Spleen (tissue), 11 donors: Measurements from ENCODE around the gene EZR. TPM values are rescaled to one million over a fixed set of nuclear protein-coding genes. Genes with fewer than 3 reads are reported as not detected.
A peak's percentile ranks its signal among the peaks of the same experiment; 100 is the strongest.

Source experiments
- DNase-seq: peaks from one replicate; pipeline ENCODE4 v3.0.0-alpha.2; 2020
- H3K27ac ChIP-seq, 8 donors: fragments of 200-600 bp; sonication (generic) in 7 of 8; 1 replicate in 4 of 8; 2 replicates in 4 of 8; pipeline versions ENCODE4 v1.5.0 to v1.8.0; 2016 to 2021; ENCODE audit warnings: inconsistent platforms in 4 of 8, mild to moderate bottlenecking in 4 of 8, moderate library complexity in 1 of 8
- H3K27me3 ChIP-seq, 7 donors: fragments of 200-600 bp; sonication (generic) in 6 of 7; replicated peaks in 1 of 7; 1 replicate in 4 of 7; 2 replicates in 3 of 7; pipeline versions ENCODE4 v1.5.0 to v1.8.0; 2016 to 2021; ENCODE audit warnings: inconsistent platforms in 3 of 7, mild to moderate bottlenecking in 1 of 7
- H3K36me3 ChIP-seq, 6 donors: fragments of 200-600 bp; sonication (generic) in 5 of 6; 1 replicate in 4 of 6; 2 replicates in 2 of 6; pipeline versions ENCODE4 v1.5.0 to v1.8.0; 2016 to 2021; ENCODE audit warnings: inconsistent platforms in 2 of 6
- H3K4me1 ChIP-seq, 6 donors: fragments of 200-600 bp; sonication (generic) in 5 of 6; 1 replicate in 3 of 6; 2 replicates in 3 of 6; pipeline versions ENCODE4 v1.5.0 to v1.8.0; 2016 to 2021; ENCODE audit warnings: inconsistent platforms in 3 of 6
- H3K4me3 ChIP-seq, 8 donors: fragments of 200-600 bp; sonication (generic) in 7 of 8; 1 replicate in 4 of 8; 2 replicates in 4 of 8; pipeline versions ENCODE4 v1.5.0 to v1.8.0; 2016 to 2021; ENCODE audit warnings: inconsistent platforms in 4 of 8, mild to moderate bottlenecking in 4 of 8, moderate library complexity in 2 of 8
- H3K9me3 ChIP-seq, 8 donors: fragments of 200-600 bp; sonication (generic) in 7 of 8; 1 replicate in 4 of 8; 2 replicates in 4 of 8; pipeline versions ENCODE4 v1.5.0 to v1.8.0; 2016 to 2021; ENCODE audit warnings: inconsistent platforms in 4 of 8
- POLR2A ChIP-seq, 3 donors: fragments of 450-650 bp; IDR thresholded peaks; one replicate each; pipeline ENCODE4 v1.5.1; 2017; ENCODE audit warnings: antibody characterized with exemption in 3 of 3, mild to moderate bottlenecking in 1 of 3
- POLR2AphosphoS5 ChIP-seq, 3 donors: sonication (generic); formaldehyde crosslinking; IDR thresholded peaks; one replicate each; pipeline ENCODE4 v1.5.1; 2017; ENCODE audit warnings: antibody characterized with exemption in 3 of 3
- WGBS, 5 donors: extraction: QIAGEN DNeasy Blood & Tissue Kit in 3 of 5; methylation state at CpG; one replicate each; pipeline versions ENCODE4 v1.1.5 to v1.1.7; 2013 to 2018; 5-methylcytosine and 5-hydroxymethylcytosine counted together
- intact Hi-C: fragments of 100-400 bp; cut with DNase I; formaldehyde crosslinking; loops from one replicate; pipeline ENCODE4 v1.15.0; 2023; ENCODE audit warnings: low total_unique reads
- polyA plus RNA-seq, 3 donors: library from polyadenylated mRNA; stranded (reverse); fragments of 200-250 nt; gene quantifications; one replicate each; pipeline ENCODE4 v1.2.1, GENCODE V29; 2013
- total RNA-seq, 7 donors: library from RNA; depleted of rRNA in 3 of 7; stranded (reverse); fragments of >200 nt in 3 of 7; fragmentation: NEBNext Ultra II Directional in 4 of 7; extraction: Animal tissue kit (Norgen Biotek cat#: 25700) in 4 of 7; gene quantifications; one replicate each; pipeline versions ENCODE4 v1.1.0 to v1.2.1, GENCODE V29; 2016 to 2021
- TF ChIP-seq, protein P1 (sequence below), 11 experiments: fragments of 200-600 bp in 7 of 11; fragments of 450-650 bp in 4 of 11; sonication (generic) in 4 of 11; IDR thresholded peaks in 8 of 11; conservative IDR thresholded peaks in 3 of 11; 1 replicate in 7 of 11; 2 replicates in 4 of 11; pipeline versions ENCODE4 v1.4.0 to v1.8.0; 2016 to 2021; ENCODE audit warnings: antibody characterized with exemption in 11 of 11, inconsistent platforms in 4 of 11, mild to moderate bottlenecking in 1 of 11
- donor health status: healthy with polysubstance abuse.
- donor health status: DM: no; HTN: no; CAD: no; lungs with moderate emphysema.
- donor health status: DM: no; HTN: no; CAD: no.
- donor health status: Bipolar disorder and iron deficiency.
- donor health status: healthy.
- donor health status: DM: no; HTN: no; CAD: no.
- donor health status: DM: yes; HTN: yes; CAD: no.

Gene EZR
- total and polyA plus RNA-seq, 10 donors, result 78.0 to 153 (median 114) TPM

GRCh38 chr6:158816803-158817727 is 2.1 kb downstream of the EZR start:
- WGBS, 5 donors, result 29 to 44% (median 35%) methylated on average over 15 to 20 of the region's 20 CpGs
- Histone ChIP-seq H3K27me3 (no peaks in the 10 kb centered on the region), H3K27ac (peak overlapping the region; percentile 92 to 99 (median 96)), H3K36me3 (peaks cover 0 to 34% (median 0%) of the 10 kb centered on the region in 6 donors), H3K9me3 (no peaks in the 10 kb centered on the region), H3K4me3 (peak overlapping the region; percentile 65 to 91 (median 78)), H3K4me1 (peaks cover 47 to 70% (median 57%) of the 10 kb centered on the region in 6 donors)
- peak; percentile 83 for DNase-seq
- TF ChIP-seq POLR2A (IDR thresholded peaks at IDR 0.05) (peak in 1 of 3 donors; percentile 40), POLR2AphosphoS5 (IDR thresholded peaks at IDR 0.05) (peak in 2 of 3 donors; percentile 71 to 77)
- TF ChIP-seq, protein P1, sequence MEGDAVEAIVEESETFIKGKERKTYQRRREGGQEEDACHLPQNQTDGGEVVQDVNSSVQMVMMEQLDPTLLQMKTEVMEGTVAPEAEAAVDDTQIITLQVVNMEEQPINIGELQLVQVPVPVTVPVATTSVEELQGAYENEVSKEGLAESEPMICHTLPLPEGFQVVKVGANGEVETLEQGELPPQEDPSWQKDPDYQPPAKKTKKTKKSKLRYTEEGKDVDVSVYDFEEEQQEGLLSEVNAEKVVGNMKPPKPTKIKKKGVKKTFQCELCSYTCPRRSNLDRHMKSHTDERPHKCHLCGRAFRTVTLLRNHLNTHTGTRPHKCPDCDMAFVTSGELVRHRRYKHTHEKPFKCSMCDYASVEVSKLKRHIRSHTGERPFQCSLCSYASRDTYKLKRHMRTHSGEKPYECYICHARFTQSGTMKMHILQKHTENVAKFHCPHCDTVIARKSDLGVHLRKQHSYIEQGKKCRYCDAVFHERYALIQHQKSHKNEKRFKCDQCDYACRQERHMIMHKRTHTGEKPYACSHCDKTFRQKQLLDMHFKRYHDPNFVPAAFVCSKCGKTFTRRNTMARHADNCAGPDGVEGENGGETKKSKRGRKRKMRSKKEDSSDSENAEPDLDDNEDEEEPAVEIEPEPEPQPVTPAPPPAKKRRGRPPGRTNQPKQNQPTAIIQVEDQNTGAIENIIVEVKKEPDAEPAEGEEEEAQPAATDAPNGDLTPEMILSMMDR (IDR thresholded peaks at IDR 0.05 in 8 of 11, conservative IDR thresholded peaks at IDR 0.05 in 3 of 11), result no peak
- intact Hi-C loops, result no loop called here

DNA sequence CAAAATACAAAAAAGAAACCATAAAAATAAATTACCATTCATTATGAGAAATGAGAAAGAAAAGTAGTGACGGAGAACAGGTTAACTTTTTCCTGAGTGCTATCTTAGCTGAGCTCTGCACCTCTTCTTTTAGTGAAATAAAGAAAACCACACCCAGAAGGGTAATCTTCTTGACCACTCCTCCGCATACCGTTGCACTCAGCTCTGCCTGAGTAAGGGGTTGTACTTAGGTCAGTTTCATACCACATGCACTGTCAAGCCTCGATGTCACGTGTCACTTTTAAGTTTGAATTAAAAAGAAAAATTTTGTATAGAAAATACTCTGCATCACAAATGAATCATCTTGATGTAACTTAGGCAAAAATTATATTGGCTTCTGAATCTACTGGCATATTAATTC is 2.8 kb downstream of the EZR start:
- intact Hi-C loops, result no loop called here
- peak in 1 of 3 donors; percentile 3 for TF ChIP-seq POLR2AphosphoS5 (IDR thresholded peaks at IDR 0.05)
- TF ChIP-seq, protein P1 (IDR thresholded peaks at IDR 0.05 in 8 of 11, conservative IDR thresholded peaks at IDR 0.05 in 3 of 11), result no peak
- H3K4me3 ChIP-seq, result peak overlapping the region; percentile 65 to 91 (median 78)

GRCh38 chr6:158815907-158816306 is 3.3 kb downstream of the EZR start:
- DNase-seq, result no peak
- Histone ChIP-seq H3K9me3 (no peaks in the 10 kb centered on the region), H3K27me3 (no peaks in the 10 kb centered on the region), H3K4me3 (peak overlapping the region in 6 of 8 donors; percentile 65 to 85 (median 78)), H3K36me3 (peaks cover 0 to 34% (median 0%) of the 10 kb centered on the region in 6 donors), H3K27ac (peak overlapping the region; percentile 50 to 99 (median 96)), H3K4me1 (peaks cover 57 to 81% (median 69%) of the 10 kb centered on the region in 6 donors)
- no peak for TF ChIP-seq POLR2A (IDR thresholded peaks at IDR 0.05)
- no peak for TF ChIP-seq POLR2AphosphoS5 (IDR thresholded peaks at IDR 0.05)
- TF ChIP-seq, protein P1 (IDR thresholded peaks at IDR 0.05 in 8 of 11, conservative IDR thresholded peaks at IDR 0.05 in 3 of 11), result no peak
- 36 to 59% (median 47%) methylated on average over 2 of the region's 2 CpGs for WGBS, 5 donors
- intact Hi-C loops, result no loop called here

More for the DNA sequence above, 2.8 kb downstream of the EZR start:
- peaks cover 53 to 77% (median 65%) of the 10 kb centered on the region in 6 donors for H3K4me1 ChIP-seq
- no peaks in the 10 kb centered on the region for H3K9me3 ChIP-seq
- H3K36me3 ChIP-seq, result peaks cover 0 to 34% (median 0%) of the 10 kb centered on the region in 6 donors
- 50 to 56% (median 52%) methylated on average over 5 of the region's 5 CpGs for WGBS, 5 donors
- peak overlapping the region; percentile 92 to 99 (median 96) for H3K27ac ChIP-seq
- no peak for DNase-seq
- H3K27me3 ChIP-seq, result no peaks in the 10 kb centered on the region

DNA sequence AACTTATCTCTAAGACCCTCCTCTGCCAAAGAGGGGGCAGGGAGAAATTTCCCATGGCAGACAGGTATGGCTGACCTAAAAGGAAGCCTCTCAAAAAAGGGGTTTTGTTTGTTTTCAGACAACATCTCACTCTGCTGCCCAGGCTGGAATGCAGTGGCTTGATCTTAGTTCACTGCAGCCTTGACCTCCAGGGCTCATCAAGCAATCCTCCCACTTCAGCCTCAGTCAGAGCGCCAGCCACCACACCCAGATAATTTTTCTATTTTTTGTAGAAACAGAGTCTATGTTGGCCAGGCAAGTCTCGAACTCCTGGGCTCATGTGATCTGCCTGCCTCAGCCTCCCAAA is 3.8 kb downstream of the EZR start:
- Histone ChIP-seq H3K27me3 (no peaks in the 10 kb centered on the region), H3K9me3 (no peaks in the 10 kb centered on the region), H3K27ac (peak overlapping the region in 7 of 8 donors; percentile 68 to 99 (median 97)), H3K4me3 (peak overlapping the region in 5 of 8 donors; percentile 17 to 85 (median 78)), H3K36me3 (peaks cover 0 to 34% (median 0%) of the 10 kb centered on the region in 6 donors), H3K4me1 (peaks cover 62 to 87% (median 74%) of the 10 kb centered on the region in 6 donors)
- 46 to 65% (median 61%) methylated on average over 2 of the region's 2 CpGs for WGBS, 5 donors
- no peak for DNase-seq
- intact Hi-C loops, result no loop called here
- TF ChIP-seq POLR2AphosphoS5 (IDR thresholded peaks at IDR 0.05), result peak in 1 of 3 donors; percentile 9
- TF ChIP-seq POLR2A (IDR thresholded peaks at IDR 0.05), result no peak
